ENCODE data around the gene PTAR1. TPM values are rescaled to one million over a fixed set of nuclear protein-coding genes. Genes with fewer than 3 reads are reported as not detected.

The PTAR1 gene
- total RNA-seq, 4 donors from 2014 or later = 27.8 to 52.3 (median 47.8) TPM

DNA sequence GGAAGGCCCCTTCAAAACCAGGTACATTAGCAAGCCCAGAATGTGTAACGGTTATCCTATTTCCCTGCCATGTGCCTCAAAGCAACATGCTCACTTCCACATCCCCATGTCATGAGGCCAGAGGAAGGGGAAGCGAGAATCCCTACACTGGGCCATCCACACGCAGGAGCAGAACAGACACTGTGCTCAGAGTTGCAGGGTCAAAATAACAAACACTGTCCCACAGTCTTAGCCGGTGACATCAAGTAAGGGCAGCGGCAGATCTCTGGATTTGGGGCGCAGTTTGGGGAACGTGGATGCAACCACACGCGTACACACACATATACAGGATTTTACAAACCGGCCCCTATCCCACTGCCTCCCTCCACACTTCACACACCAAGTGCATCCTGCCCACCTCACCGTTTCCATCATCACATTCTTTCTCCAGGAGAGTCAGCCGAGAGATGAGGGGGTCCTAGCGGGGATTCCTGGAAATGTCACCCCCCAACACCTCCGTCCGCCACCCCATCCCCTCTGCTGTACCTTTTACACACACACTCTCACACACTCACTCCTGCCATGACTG, 88.4 kb downstream of the PTAR1 start:
- TF ChIP-seq POLR2A (IDR thresholded peaks at IDR 0.05) = no peak
- TF ChIP-seq, protein P1, sequence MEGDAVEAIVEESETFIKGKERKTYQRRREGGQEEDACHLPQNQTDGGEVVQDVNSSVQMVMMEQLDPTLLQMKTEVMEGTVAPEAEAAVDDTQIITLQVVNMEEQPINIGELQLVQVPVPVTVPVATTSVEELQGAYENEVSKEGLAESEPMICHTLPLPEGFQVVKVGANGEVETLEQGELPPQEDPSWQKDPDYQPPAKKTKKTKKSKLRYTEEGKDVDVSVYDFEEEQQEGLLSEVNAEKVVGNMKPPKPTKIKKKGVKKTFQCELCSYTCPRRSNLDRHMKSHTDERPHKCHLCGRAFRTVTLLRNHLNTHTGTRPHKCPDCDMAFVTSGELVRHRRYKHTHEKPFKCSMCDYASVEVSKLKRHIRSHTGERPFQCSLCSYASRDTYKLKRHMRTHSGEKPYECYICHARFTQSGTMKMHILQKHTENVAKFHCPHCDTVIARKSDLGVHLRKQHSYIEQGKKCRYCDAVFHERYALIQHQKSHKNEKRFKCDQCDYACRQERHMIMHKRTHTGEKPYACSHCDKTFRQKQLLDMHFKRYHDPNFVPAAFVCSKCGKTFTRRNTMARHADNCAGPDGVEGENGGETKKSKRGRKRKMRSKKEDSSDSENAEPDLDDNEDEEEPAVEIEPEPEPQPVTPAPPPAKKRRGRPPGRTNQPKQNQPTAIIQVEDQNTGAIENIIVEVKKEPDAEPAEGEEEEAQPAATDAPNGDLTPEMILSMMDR (IDR thresholded peaks at IDR 0.05) = no peak
- 26 to 34% methylated on average over 15 of the region's 15 CpGs for WGBS, 2 donors
- peak overlapping the region; percentile 74 for H3K4me3 ChIP-seq (ENCODE audit: low read depth, poor library complexity, severe bottlenecking)
- intact Hi-C loops (cut with DNase I; ENCODE audit: low total_unique reads) = loop anchor here (10.0 kb wide), 1 partner anchor 83 kb away; no protein-coding TSS in a partner anchor
- peak; percentile 43 to 89 for DNase-seq (ENCODE audit: low spot score in 2 of 2)

DNA sequence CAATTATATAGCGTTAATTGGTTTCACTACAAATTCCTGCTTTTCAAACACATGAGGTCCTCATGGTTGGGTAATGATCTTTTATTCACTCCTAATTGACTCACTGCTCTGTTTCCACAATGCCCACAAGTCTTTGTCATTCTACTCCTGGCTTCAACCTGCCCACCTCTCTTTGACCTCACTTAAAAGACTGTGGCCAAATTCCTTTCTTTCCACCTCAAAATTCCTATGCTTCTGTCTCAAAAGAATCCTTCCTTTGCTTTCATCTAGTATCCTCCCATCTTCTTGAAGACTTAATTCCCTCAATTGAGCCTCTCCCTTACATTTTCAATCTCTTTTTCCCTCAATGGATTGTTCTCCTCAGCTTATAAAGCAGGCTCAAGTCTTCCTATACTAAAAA, 92.5 kb downstream of the PTAR1 start:
- intact Hi-C loops (cut with DNase I; ENCODE audit: low total_unique reads) = loop anchor here (10.0 kb wide), 1 partner anchor 377 kb away; the partner anchor contains the start of gene MAMDC2
- TF ChIP-seq, protein P1 (IDR thresholded peaks at IDR 0.05) = no peak
- TF ChIP-seq POLR2A (IDR thresholded peaks at IDR 0.05) = no peak
- no peak overlapping the region for H3K4me3 ChIP-seq (ENCODE audit: low read depth, poor library complexity, severe bottlenecking)
- DNase-seq (ENCODE audit: low spot score in 2 of 2) = no peak
- WGBS, 2 donors = 96 to 98% methylated on average over 1 of the region's 1 CpG

- no peak for DNase-seq (ENCODE audit: low spot score in 2 of 2)
- TF ChIP-seq POLR2A (IDR thresholded peaks at IDR 0.05) = no peak
- TF ChIP-seq, protein P1 (IDR thresholded peaks at IDR 0.05) = no peak
- no peak overlapping the region for H3K4me3 ChIP-seq (ENCODE audit: low read depth, poor library complexity, severe bottlenecking)
- intact Hi-C loops (cut with DNase I; ENCODE audit: low total_unique reads) = loop anchor here (10.0 kb wide), 1 partner anchor 384 kb away; the partner anchor contains the start of gene MAMDC2
- WGBS, 2 donors = 80 to 92% methylated on average over 2 of the region's 2 CpGs
Observed at GRCh38 chr9:69660304-69660703, 99.5 kb downstream of the PTAR1 start.

Other genes starting within 250 kb of the PTAR1 start
- gene APBA1, start 87.6 kb downstream of the PTAR1 start, total RNA-seq = 10 to 100 TPM in 2 of 4 donors, 1 to 10 TPM in 2; 4.9 to 12.7 (median 8.7) TPM
- gene CFAP95, start 60.8 kb upstream of the PTAR1 start, total RNA-seq = not detected

Measured in lower leg skin (tissue), 4 donors.